ENCODE data around the gene KLHL7. TPM values are rescaled to one million over a fixed set of nuclear protein-coding genes. Genes with fewer than 3 reads are reported as not detected.

KLHL7 gene
- polyA plus RNA-seq, 1 donor: 28.6 TPM

DNA sequence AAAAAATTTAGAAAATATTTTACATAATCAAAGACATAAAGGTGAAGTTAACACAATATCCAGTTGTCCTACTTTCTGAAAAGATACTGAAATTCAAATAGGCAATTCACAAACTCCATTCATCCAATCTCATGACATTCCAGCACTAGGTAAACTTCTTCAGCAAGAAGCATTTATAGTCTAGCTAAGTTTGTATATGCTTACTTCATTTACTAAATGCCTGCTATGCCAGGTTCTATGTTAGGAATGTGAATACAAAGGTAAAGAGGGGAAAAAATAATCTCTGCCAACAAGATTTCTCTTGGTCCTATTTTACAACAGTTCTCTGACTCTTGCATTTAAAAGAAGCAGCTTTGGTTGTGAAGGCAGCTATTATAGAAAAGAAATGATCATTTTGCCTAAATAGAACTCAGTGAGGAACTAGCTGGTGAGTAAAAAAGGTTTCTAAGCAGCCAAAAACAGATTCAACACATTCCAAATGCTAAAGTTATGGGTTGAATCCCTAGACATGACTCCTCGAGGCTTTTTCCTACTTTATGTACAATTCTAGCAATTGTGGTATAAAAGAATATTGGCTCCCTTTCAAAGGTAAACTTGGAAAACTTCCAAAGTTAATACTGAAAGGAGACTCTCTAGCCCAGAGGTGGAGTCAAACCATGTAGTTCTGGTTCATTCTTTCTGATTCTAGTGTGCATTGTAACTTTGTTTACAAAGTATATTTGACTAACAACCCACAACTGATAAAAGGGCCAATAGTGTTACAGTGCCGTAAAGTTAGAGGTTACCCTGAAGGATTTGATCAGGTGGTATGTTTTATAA lies 30.9 kb upstream of the KLHL7 start:
- Histone ChIP-seq H3K9me3 (ENCODE audit: control insufficient read depth, low read depth, low read length) (no peaks in the 10 kb centered on the region), H3K36me3 (ENCODE audit: control insufficient read depth, insufficient read depth, low read length) (no peaks in the 10 kb centered on the region), H3K27me3 (ENCODE audit: control insufficient read depth, insufficient read depth, low read length) (peaks cover 3% of the 10 kb centered on the region), H3K4me3 (ENCODE audit: low read length) (no peak overlapping the region), H3K27ac (ENCODE audit: low read length) (no peak overlapping the region), H3K4me1 (ENCODE audit: control insufficient read depth, insufficient read depth, low read length) (no peaks in the 10 kb centered on the region)
- no CpG with 5 or more reads among the region's 2 CpGs for WGBS (ENCODE audit: insufficient coverage, low lambda C conversion rate)
- DNase-seq: peak; percentile 7 to 56

DNA sequence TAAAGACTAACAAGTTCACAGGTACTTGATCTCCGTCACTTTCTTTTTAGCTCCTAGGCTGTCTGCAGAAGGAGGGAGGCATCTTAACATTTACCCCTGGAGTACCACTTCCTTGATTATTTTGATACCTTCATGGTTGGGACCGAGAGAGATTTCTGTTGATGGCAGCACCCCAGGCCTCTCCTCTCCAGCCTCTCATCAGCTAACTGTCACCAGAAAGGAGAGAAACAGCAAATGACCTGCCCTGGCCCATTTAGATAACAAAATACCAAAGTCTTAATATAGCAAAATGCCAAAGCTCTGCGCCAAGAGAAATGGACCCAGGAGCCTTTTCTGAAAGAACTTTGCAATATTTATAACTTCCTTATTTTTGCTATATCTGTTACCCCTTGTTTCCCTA lies 30.0 kb upstream of the KLHL7 start:
- peaks cover 3% of the 10 kb centered on the region for H3K27me3 ChIP-seq (ENCODE audit: control insufficient read depth, insufficient read depth, low read length)
- no peak for DNase-seq
- H3K36me3 ChIP-seq (ENCODE audit: control insufficient read depth, insufficient read depth, low read length): no peaks in the 10 kb centered on the region
- no peaks in the 10 kb centered on the region for H3K4me1 ChIP-seq (ENCODE audit: control insufficient read depth, insufficient read depth, low read length)
- WGBS (ENCODE audit: insufficient coverage, low lambda C conversion rate): 40% methylated on average over 1 of the region's 3 CpGs
- H3K4me3 ChIP-seq (ENCODE audit: low read length): no peak overlapping the region
- H3K27ac ChIP-seq (ENCODE audit: low read length): no peak overlapping the region
- no peaks in the 10 kb centered on the region for H3K9me3 ChIP-seq (ENCODE audit: control insufficient read depth, low read depth, low read length)

DNA sequence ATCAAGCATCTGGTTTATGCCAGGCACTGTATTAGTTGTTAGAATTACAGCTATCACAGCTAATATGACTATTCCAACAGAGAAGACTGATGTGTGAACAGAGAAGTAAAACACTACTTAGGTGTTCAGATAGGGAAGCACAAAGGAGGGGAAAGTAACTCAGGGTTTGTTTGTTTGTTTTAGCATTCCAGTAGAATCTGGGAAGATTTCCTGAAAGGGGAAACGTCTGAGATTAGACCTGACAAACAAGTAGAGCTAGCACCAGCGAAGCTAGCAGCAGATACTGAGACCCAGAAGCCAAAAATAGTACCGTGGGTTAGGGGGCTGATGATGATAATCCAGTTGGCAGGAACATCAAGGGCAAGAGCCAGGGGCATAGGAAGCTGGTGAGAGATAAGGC lies 28.8 kb upstream of the KLHL7 start:
- no peak overlapping the region for H3K27ac ChIP-seq (ENCODE audit: low read length)
- no peak for DNase-seq
- no peak overlapping the region for H3K4me3 ChIP-seq (ENCODE audit: low read length)
- no peaks in the 10 kb centered on the region for H3K9me3 ChIP-seq (ENCODE audit: control insufficient read depth, low read depth, low read length)
- peaks cover 3% of the 10 kb centered on the region for H3K27me3 ChIP-seq (ENCODE audit: control insufficient read depth, insufficient read depth, low read length)
- H3K36me3 ChIP-seq (ENCODE audit: control insufficient read depth, insufficient read depth, low read length): no peaks in the 10 kb centered on the region
- WGBS (ENCODE audit: insufficient coverage, low lambda C conversion rate): no CpG with 5 or more reads among the region's 3 CpGs
- H3K4me1 ChIP-seq (ENCODE audit: control insufficient read depth, insufficient read depth, low read length): no peaks in the 10 kb centered on the region

DNA sequence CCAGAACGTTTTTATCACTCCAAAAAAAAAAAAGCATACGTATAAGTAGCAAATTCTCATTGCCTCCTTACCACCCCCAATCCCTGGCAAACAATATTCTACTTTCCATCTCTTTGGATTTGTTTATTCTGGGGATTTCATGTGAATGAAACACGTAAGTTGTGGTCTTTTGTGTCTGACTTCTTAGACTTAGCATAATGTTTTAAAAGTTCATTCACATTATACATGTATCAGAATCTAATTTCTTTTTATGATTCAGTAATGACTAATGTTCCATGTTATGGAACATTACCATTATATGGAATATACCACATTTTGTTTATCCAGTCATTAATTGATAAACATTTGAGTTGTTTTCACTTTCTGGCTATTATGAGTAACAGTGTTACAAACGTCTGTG lies 12.5 kb upstream of the KLHL7 start:
- DNase-seq: no peak
- H3K36me3 ChIP-seq (ENCODE audit: control insufficient read depth, insufficient read depth, low read length): no peaks in the 10 kb centered on the region
- H3K27me3 ChIP-seq (ENCODE audit: control insufficient read depth, insufficient read depth, low read length): no peaks in the 10 kb centered on the region
- H3K4me3 ChIP-seq (ENCODE audit: low read length): no peak overlapping the region
- WGBS (ENCODE audit: insufficient coverage, low lambda C conversion rate): 83% methylated on average over 1 of the region's 4 CpGs
- H3K4me1 ChIP-seq (ENCODE audit: control insufficient read depth, insufficient read depth, low read length): no peaks in the 10 kb centered on the region
- peaks cover 3% of the 10 kb centered on the region for H3K9me3 ChIP-seq (ENCODE audit: control insufficient read depth, low read depth, low read length)
- H3K27ac ChIP-seq (ENCODE audit: low read length): no peak overlapping the region

DNA sequence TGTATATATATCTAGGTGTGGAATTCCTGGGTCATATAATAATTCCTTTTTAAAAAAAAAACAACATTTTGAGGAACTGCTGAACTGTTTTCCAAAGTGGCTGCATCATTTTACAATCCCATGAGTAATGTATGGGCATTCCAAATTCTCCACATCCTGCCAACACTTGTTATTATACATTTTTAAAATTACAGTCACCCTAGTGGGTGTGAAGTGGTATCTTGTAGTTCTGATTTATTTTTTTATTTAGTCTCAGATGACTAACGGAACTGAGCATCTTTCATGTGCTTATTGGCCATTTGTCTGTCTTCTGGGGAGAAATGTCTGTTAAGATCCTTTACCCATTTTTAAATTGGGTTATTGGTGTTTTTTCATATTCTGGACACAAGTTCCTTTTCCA lies 12.0 kb upstream of the KLHL7 start:
- Histone ChIP-seq H3K27me3 (ENCODE audit: control insufficient read depth, insufficient read depth, low read length) (no peaks in the 10 kb centered on the region), H3K27ac (ENCODE audit: low read length) (no peak overlapping the region), H3K36me3 (ENCODE audit: control insufficient read depth, insufficient read depth, low read length) (no peaks in the 10 kb centered on the region), H3K4me1 (ENCODE audit: control insufficient read depth, insufficient read depth, low read length) (no peaks in the 10 kb centered on the region), H3K9me3 (ENCODE audit: control insufficient read depth, low read depth, low read length) (peaks cover 4% of the 10 kb centered on the region), H3K4me3 (ENCODE audit: low read length) (no peak overlapping the region)
- WGBS (ENCODE audit: insufficient coverage, low lambda C conversion rate): 100% methylated on average over 1 of the region's 1 CpG
- DNase-seq: no peak

DNA sequence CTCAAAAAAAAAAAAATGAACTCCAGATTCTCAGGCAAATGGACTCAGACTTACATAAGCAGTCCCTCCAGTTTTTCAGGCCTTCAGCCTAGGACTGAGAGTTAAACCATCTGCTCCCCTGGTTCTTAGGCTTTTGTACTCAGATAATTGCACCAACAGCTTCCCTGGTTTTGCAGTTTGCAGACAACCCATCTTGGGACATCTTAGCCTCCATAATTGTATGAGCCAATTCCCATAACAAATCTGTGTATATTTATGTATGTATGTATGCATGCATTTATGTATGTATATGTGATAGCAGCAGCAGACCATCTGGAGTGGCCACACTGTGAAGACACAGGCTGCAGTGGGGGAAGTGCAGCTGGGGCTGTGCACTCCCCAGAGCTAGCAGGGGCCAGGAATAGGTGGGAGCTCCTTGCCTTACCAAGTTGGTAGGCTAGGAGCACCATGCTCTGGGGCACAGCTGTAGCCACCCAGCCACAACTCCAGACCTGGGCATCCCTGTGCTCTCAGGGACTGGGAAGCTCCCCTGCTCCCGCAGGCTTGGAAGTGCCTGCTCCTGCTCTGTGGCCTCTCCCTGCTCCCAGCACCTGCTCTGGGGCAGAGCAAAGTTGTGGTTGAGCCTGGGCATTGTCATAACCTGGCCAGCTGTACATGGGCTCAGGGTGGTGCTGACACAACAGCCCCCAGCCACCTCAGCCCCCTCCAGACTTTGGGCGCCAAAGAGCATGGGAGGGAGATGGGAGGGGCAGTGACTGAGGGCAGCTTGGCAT lies 8.9 kb upstream of the KLHL7 start:
- no CpG with 5 or more reads among the region's 2 CpGs for WGBS (ENCODE audit: insufficient coverage, low lambda C conversion rate)

DNA sequence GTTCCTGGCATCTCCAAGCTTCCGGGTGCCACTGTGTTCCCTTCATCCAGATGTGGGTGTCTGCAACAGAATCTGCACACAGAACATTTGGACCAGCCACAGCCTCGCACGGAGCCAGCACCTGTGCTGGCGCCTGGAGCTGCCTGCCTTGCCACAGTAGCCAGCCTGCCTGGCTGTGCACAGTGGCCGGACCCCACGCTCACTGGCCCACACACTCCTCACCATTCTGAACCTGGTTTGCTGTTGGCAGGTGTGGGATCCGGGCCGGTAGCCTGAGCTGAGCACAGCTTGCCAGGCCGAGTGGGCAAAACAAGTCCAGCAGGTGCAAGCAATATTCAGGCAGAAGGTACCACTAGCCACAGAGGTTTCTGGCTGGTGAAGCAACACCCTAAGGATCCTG lies 7.6 kb upstream of the KLHL7 start:
- Histone ChIP-seq H3K36me3 (ENCODE audit: control insufficient read depth, insufficient read depth, low read length) (no peaks in the 10 kb centered on the region), H3K4me3 (ENCODE audit: low read length) (no peak overlapping the region), H3K27me3 (ENCODE audit: control insufficient read depth, insufficient read depth, low read length) (no peaks in the 10 kb centered on the region), H3K4me1 (ENCODE audit: control insufficient read depth, insufficient read depth, low read length) (no peaks in the 10 kb centered on the region), H3K27ac (ENCODE audit: low read length) (no peak overlapping the region), H3K9me3 (ENCODE audit: control insufficient read depth, low read depth, low read length) (peaks cover 4% of the 10 kb centered on the region)
- no CpG with 5 or more reads among the region's 9 CpGs for WGBS (ENCODE audit: insufficient coverage, low lambda C conversion rate)
- DNase-seq: no peak

More for the DNA sequence above, 8.9 kb upstream of the KLHL7 start:
- no peak overlapping the region for H3K27ac ChIP-seq (ENCODE audit: low read length)
- H3K4me3 ChIP-seq (ENCODE audit: low read length): no peak overlapping the region
- no peaks in the 10 kb centered on the region for H3K4me1 ChIP-seq (ENCODE audit: control insufficient read depth, insufficient read depth, low read length)
- H3K36me3 ChIP-seq (ENCODE audit: control insufficient read depth, insufficient read depth, low read length): no peaks in the 10 kb centered on the region
- no peak for DNase-seq
- H3K9me3 ChIP-seq (ENCODE audit: control insufficient read depth, low read depth, low read length): peaks cover 4% of the 10 kb centered on the region
- no peaks in the 10 kb centered on the region for H3K27me3 ChIP-seq (ENCODE audit: control insufficient read depth, insufficient read depth, low read length)

DNA sequence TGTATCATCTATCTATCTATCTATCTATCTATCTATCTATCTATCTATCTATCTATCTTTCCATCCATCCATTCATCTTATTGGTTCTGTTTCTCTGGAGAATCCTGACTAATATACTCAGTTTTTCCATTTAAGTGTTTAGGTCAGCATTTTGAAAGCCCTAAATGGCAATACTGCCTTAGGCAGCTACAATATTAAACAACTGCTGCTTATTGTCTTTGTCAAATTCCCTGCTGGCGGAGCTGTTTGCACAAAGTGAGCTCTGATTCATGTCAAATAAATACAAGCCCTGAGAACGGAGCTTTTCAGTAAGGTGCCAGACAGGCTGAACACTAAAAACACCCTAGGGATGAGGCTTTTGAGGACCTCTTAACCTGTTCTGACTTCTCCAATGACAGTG lies 7.1 kb upstream of the KLHL7 start:
- no peak overlapping the region for H3K27ac ChIP-seq (ENCODE audit: low read length)
- H3K36me3 ChIP-seq (ENCODE audit: control insufficient read depth, insufficient read depth, low read length): no peaks in the 10 kb centered on the region
- H3K9me3 ChIP-seq (ENCODE audit: control insufficient read depth, low read depth, low read length): peaks cover 4% of the 10 kb centered on the region
- no CpG with 5 or more reads among the region's 2 CpGs for WGBS (ENCODE audit: insufficient coverage, low lambda C conversion rate)
- H3K4me3 ChIP-seq (ENCODE audit: low read length): no peak overlapping the region
- no peak for DNase-seq
- no peaks in the 10 kb centered on the region for H3K27me3 ChIP-seq (ENCODE audit: control insufficient read depth, insufficient read depth, low read length)
- no peaks in the 10 kb centered on the region for H3K4me1 ChIP-seq (ENCODE audit: control insufficient read depth, insufficient read depth, low read length)

DNA sequence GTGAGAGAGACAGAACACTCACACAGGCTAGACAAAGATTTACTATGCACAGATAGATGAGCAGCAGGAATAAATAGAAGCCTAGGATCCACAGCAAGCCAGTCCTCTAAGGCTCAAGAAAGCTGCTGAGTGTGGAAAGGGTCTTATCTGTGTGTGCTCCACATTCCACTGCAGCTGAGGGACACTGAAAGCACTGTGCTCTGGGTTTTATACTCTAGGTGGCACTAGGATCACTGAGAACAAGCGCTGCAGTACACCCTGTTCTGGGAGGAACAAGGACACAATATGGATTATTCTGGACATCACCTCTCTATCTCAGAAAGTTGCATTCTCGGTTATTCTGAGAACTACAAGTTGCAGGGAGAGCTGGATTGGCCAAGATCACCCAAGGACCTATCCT lies 4.9 kb upstream of the KLHL7 start:
- no CpG with 5 or more reads among the region's 2 CpGs for WGBS (ENCODE audit: insufficient coverage, low lambda C conversion rate)
- Histone ChIP-seq H3K27me3 (ENCODE audit: control insufficient read depth, insufficient read depth, low read length) (no peaks in the 10 kb centered on the region), H3K4me3 (ENCODE audit: low read length) (no peak overlapping the region), H3K4me1 (ENCODE audit: control insufficient read depth, insufficient read depth, low read length) (no peaks in the 10 kb centered on the region), H3K36me3 (ENCODE audit: control insufficient read depth, insufficient read depth, low read length) (no peaks in the 10 kb centered on the region), H3K27ac (ENCODE audit: low read length) (no peak overlapping the region), H3K9me3 (ENCODE audit: control insufficient read depth, low read depth, low read length) (peaks cover 4% of the 10 kb centered on the region)
- no peak for DNase-seq

DNA sequence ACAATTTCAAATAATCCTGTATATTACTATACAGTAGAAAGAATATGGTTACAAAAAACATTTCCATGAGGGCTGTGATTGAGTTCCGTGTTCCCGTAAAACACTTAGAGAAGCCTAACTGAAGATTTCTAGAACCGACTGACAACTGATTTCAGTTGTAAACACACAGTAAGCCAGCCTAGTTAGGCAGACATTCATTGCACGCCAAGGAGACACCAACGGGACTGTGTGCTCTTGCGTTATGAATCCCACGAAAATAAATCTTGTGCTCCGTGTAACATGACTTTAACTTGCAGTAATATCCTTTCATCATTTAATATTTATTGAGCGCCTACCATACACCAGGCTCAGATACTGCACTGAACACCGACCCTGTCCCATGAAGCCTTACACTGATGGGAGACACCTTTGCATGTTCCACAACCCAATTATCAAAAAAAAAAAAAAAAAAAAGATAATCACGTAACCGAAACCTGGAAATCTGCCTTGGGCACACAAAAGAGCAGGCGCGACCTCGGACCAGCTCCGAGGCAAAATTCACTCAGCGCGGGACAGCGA lies 420 bp upstream of the KLHL7 start:
- DNase-seq: no peak
- Histone ChIP-seq H3K36me3 (ENCODE audit: control insufficient read depth, insufficient read depth, low read length) (no peaks in the 10 kb centered on the region), H3K27ac (ENCODE audit: low read length) (peak overlapping the region; percentile 88), H3K4me1 (ENCODE audit: control insufficient read depth, insufficient read depth, low read length) (peaks cover 10% of the 10 kb centered on the region), H3K9me3 (ENCODE audit: control insufficient read depth, low read depth, low read length) (no peaks in the 10 kb centered on the region), H3K27me3 (ENCODE audit: control insufficient read depth, insufficient read depth, low read length) (no peaks in the 10 kb centered on the region), H3K4me3 (ENCODE audit: low read length) (peak overlapping the region; percentile 75)
- no CpG with 5 or more reads among the region's 19 CpGs for WGBS (ENCODE audit: insufficient coverage, low lambda C conversion rate)
